Upper lobe of right lung (tissue), 1 donor: ENCODE measurements around the gene FBXO9. TPM values are rescaled to one million over a fixed set of nuclear protein-coding genes. Genes with fewer than 3 reads are reported as not detected.

Source experiments
- ATAC-seq: fragments of 200-7000 bp; cut with Tn5 transposase; one replicate; pipeline ENCODE4 v1.9.1; 2020; ENCODE audit warnings: mild to moderate bottlenecking, moderate library complexity
- DNase-seq: peaks from one replicate; pipeline ENCODE4 v3.0.0-alpha.2; 2020
- H3K27ac ChIP-seq: fragments of 200-600 bp; one replicate; pipeline ENCODE4 v1.8.0; 2022
- H3K27me3 ChIP-seq: fragments of 200-600 bp; one replicate; pipeline ENCODE4 v1.8.0; 2022; ENCODE audit warnings: mild to moderate bottlenecking
- H3K36me3 ChIP-seq: fragments of 200-600 bp; one replicate; pipeline ENCODE4 v1.8.0; 2022
- H3K4me1 ChIP-seq: fragments of 200-600 bp; one replicate; pipeline ENCODE4 v1.8.0; 2022
- H3K4me3 ChIP-seq: fragments of 200-600 bp; one replicate; pipeline ENCODE4 v1.8.0; 2022; ENCODE audit warnings: mild to moderate bottlenecking
- H3K9me3 ChIP-seq: fragments of 200-600 bp; one replicate; pipeline ENCODE4 v1.8.0; 2022
- CTCF ChIP-seq: fragments of 200-600 bp; IDR thresholded peaks from one replicate; pipeline ENCODE4 v1.8.0; 2022; ENCODE audit warnings: antibody characterized with exemption
- intact Hi-C: fragments of 100-400 bp; cut with DNase I; formaldehyde crosslinking; loops from one replicate; pipeline ENCODE4 v1.11.0; 2022
- total RNA-seq: library from RNA; stranded (reverse); fragmentation: NEBNext Ultra II Directional; extraction: Animal tissue kit (Norgen Biotek cat#: 25700); gene quantifications from one replicate; pipeline ENCODE4 v1.2.1, GENCODE V29; 2021
- donor health status: DM: no; HTN: yes; CAD: no; lungs with severe emphysema.

The FBXO9 gene
- total RNA-seq, 1 donor from 2014 or later = 101 TPM

- H3K27ac ChIP-seq = no peak overlapping the region
- no peaks in the 10 kb centered on the region for H3K36me3 ChIP-seq
- H3K4me1 ChIP-seq = no peaks in the 10 kb centered on the region
- DNase-seq (no peak), ATAC-seq (no peak)
- no peaks in the 10 kb centered on the region for H3K9me3 ChIP-seq
- intact Hi-C loops = no loop called here
- no peak for TF ChIP-seq CTCF
- H3K27me3 ChIP-seq = peaks cover under 1% of the 10 kb centered on the region
- H3K4me3 ChIP-seq = no peak overlapping the region
These were observed 77.6 kb downstream of the FBXO9 start for GRCh38 chr6:53142810-53143209.

- no peaks in the 10 kb centered on the region for H3K36me3 ChIP-seq
- no peaks in the 10 kb centered on the region for H3K9me3 ChIP-seq
- intact Hi-C loops = no loop called here
- H3K27me3 ChIP-seq = no peaks in the 10 kb centered on the region
- no peak for TF ChIP-seq CTCF
- H3K4me1 ChIP-seq = no peaks in the 10 kb centered on the region
- no peak overlapping the region for H3K4me3 ChIP-seq
- ATAC-seq (no peak), DNase-seq (no peak)
- H3K27ac ChIP-seq = no peak overlapping the region
These were observed 78.5 kb downstream of the FBXO9 start for GRCh38 chr6:53143710-53144109.

- DNase-seq (no peak), ATAC-seq (no peak)
- Histone ChIP-seq H3K4me1 (no peaks in the 10 kb centered on the region), H3K27me3 (no peaks in the 10 kb centered on the region), H3K4me3 (no peak overlapping the region), H3K27ac (no peak overlapping the region), H3K36me3 (no peaks in the 10 kb centered on the region), H3K9me3 (no peaks in the 10 kb centered on the region)
- intact Hi-C loops = no loop called here
- no peak for TF ChIP-seq CTCF
These were observed 79.6 kb downstream of the FBXO9 start for GRCh38 chr6:53144802-53145201.

- no peak for ATAC-seq
- no peaks in the 10 kb centered on the region for H3K9me3 ChIP-seq
- TF ChIP-seq CTCF = no peak
These were observed 83.5 kb downstream of the FBXO9 start, which contains the start of gene GCM1 for GRCh38 chr6:53148684-53149083. Gene GCM1 (minus strand): TSS chr6:53148841. CDS start chr6:53145632, 3,209 bp downstream.

More at GRCh38 chr6:53148684-53149083, 83.5 kb downstream of the FBXO9 start, which contains the start of gene GCM1:
- Histone ChIP-seq H3K27ac (no peak within 1 kb of the TSS), H3K4me1 (no peaks in the 10 kb centered on the region), H3K27me3 (no peaks in the 10 kb centered on the region), H3K36me3 (no peaks in the 10 kb centered on the region), H3K4me3 (no peak within 1 kb of the TSS)
- no peak for DNase-seq
- intact Hi-C loops = no loop called here

Other genes starting within 250 kb of the FBXO9 start
- not detected for gene GSTA5, start 224.6 kb upstream of the FBXO9 start, total RNA-seq
- not detected for gene GSTA3, start 155.7 kb upstream of the FBXO9 start, total RNA-seq
- gene GSTA4, start 70.1 kb upstream of the FBXO9 start, total RNA-seq = 72.4 TPM
- 14.4 TPM for gene CILK1, start 3.6 kb upstream of the FBXO9 start, total RNA-seq
- not detected for gene GCM1, start 83.4 kb downstream of the FBXO9 start, total RNA-seq